Measurements from ENCODE around the gene CHRNA3.

The CHRNA3 gene

GRCh38 chr15:78636378-78636859, 15.6 kb upstream of the CHRNA3 start:
- DNase-seq (ENCODE audit: low read depth in 3 of 3, low spot score in 1 of 3), result no peak

DNA sequence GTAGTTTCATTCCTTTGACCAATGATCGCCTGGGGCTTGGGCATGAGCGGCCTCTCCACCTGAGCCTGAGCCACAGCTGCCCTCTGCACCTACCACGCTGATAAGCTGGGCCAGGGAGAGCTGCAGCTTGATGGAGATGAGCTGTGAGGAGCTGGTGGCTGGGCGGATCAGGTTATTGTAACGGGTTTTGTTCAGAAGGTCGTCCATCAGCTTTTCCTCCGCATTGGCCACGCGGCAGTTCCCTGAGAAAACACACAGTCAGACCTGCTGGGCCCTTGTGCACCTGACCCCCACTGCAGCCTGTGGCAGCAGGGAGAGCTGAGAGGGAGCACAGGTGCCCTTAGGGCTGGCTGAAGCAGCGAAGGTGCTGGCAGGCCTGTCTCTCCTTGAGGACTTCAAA, 14.6 kb upstream of the CHRNA3 start:
- no peak for DNase-seq (ENCODE audit: low read depth in 3 of 3, low spot score in 1 of 3)

- DNase-seq (ENCODE audit: low read depth in 3 of 3, low spot score in 1 of 3), result no peak
Observed at GRCh38 chr15:78634210-78635145, 13.7 kb upstream of the CHRNA3 start.

GRCh38 chr15:78633348-78633747, 12.6 kb upstream of the CHRNA3 start:
- DNase-seq (ENCODE audit: low read depth in 3 of 3, low spot score in 1 of 3), result no peak

DNA sequence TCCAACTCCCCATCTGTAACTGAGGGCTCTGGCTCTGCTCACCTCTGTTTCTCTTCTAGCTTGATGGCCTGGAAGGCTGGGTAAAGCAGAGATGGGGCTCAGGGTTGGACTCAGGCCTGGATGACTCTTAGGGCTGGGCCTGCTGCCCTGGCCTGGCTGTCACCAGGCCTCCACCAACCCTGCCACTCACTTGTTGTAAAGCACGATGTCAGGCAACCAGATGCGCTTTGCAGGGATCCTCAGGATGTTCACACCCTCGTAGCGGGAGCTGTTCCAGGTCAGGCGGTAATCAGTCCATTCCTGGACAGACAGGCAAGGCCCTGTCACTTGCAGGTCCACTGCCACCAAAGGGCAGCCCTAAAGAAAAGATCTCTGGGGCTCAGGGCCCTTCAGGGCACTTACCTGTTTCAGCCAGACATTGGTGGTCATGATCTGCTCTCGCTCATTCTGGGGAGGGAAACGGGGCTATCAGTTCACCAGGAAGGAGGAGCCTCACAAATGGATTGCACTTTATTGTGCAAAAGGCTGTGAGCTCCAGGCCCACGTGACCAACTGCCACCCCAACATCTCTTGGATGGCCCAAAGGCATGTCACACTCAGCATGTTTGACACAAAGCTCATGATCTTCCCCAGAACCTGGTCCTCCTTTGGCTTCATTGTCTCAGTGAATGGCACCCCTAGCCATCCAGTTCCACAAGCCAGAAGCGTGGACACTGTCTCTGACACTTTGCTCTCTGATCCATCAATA, 10.3 kb upstream of the CHRNA3 start:
- no peak for DNase-seq (ENCODE audit: low read depth in 3 of 3, low spot score in 1 of 3)

- DNase-seq (ENCODE audit: low read depth in 3 of 3, low spot score in 1 of 3), result no peak
Observed at GRCh38 chr15:78629716-78630065, 8.9 kb upstream of the CHRNA3 start.

GRCh38 chr15:78629031-78629715, 8.4 kb upstream of the CHRNA3 start:
- no peak for DNase-seq (ENCODE audit: low read depth in 3 of 3, low spot score in 1 of 3)

GRCh38 chr15:78628227-78628626, 7.4 kb upstream of the CHRNA3 start:
- no peak for DNase-seq (ENCODE audit: low read depth in 3 of 3, low spot score in 1 of 3)

DNA sequence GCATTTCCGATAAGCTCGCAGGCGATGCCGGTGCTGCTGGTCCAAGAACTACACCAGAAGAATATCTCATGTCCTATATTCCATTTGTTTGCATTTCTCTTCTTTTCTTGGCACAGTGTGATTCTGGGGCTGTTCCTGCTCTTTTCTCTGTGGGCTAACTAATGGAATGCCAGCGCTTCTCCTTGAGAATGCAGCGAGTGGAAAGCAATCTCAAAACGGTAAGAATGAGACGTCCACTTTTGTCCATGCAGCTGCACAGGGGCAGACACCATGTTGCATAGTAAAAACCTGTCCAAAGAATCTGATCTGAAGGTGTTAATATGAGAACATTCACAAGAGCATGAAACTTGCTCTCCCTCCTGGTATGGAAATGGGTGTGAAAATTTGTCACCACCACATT, 6.6 kb upstream of the CHRNA3 start:
- DNase-seq (ENCODE audit: low read depth in 3 of 3, low spot score in 1 of 3), result no peak

- DNase-seq (ENCODE audit: low read depth in 3 of 3, low spot score in 1 of 3), result no peak
Observed at GRCh38 chr15:78626381-78626995, 5.7 kb upstream of the CHRNA3 start.

DNA sequence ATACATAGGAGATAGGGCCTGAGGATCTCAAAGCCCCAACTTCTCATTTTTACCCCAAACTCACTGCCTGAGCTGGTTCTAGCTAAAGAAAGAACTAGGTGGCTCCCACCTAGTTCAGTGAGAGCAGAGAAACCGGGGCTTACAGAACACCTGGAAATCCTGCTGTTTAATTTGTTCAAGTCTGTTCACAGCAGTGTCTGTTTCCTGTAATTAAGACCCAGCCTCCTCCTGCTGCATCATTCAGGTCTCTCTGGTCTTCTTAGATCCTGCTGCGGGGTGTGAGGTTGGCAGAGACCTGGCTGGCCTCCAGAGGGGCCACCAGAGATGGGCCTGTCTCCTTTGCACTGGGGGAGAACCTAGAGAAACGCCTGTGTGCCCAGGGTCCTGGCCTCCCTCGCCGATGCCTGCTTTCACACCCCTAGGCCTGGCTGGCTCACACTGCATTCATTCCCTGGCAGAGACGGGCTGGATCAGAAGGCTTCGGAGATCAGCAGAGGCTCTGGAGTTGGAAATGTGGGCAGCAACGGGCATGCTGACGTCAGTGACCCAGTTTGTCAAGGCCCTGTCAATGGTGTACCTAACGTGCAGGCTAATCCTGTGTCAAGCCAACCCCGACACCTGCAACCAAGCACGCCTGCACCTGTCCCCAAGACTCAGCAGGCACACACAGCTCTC, 4.9 kb upstream of the CHRNA3 start:
- DNase-seq (ENCODE audit: low read depth in 3 of 3, low spot score in 1 of 3), result no peak

DNA sequence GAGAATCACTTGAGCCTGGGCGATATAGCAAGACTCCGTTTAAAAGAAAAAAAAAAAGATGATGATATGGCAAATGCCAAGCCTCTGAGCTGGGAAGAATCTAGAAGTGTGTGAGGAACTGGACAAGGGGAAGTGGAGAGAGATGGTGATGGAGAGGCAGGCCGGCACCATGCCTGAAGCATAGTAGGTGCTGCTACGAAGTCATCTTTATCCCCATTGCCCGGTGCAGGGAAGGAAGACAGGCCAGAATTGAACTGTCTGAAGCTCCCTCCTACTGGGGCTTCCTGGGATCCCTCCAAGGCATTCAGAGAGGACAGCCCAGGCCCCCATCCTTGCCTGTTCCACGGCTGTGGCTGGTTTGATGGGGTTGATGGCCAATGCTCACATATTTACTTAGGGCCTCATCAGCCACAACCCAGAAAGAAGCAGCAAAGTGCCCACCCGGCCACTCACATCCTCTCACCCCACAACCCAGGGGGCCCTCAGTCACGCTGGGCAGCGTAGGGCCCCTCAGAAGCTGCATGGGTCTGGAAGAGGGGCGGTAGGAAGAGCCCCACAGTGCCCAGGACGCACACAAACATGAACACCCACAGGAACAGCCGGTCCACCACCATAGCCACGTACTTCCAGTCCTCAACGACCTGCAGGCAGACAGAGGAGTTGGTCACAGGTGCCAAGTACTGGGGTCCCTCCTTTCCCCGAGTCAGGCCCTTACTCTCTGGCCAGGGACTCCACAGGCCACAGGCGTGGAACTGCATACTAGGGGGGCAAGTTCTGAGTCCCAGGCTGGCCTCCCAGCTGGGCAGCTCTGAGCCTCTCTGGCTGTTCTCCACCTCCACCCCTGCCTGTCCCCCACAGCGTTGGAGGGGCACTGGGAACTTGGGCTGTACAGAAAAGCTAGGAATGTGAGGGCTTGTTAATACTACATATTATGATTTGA, 4.1 kb upstream of the CHRNA3 start:
- DNase-seq (ENCODE audit: low read depth in 3 of 3, low spot score in 1 of 3), result no peak

- no peak for DNase-seq (ENCODE audit: low read depth in 3 of 3, low spot score in 1 of 3)
Observed at GRCh38 chr15:78623786-78624497, 3.1 kb upstream of the CHRNA3 start.

- no peak for DNase-seq (ENCODE audit: low read depth in 3 of 3, low spot score in 1 of 3)
Observed at GRCh38 chr15:78621810-78622402, 1.1 kb upstream of the CHRNA3 start.

DNA sequence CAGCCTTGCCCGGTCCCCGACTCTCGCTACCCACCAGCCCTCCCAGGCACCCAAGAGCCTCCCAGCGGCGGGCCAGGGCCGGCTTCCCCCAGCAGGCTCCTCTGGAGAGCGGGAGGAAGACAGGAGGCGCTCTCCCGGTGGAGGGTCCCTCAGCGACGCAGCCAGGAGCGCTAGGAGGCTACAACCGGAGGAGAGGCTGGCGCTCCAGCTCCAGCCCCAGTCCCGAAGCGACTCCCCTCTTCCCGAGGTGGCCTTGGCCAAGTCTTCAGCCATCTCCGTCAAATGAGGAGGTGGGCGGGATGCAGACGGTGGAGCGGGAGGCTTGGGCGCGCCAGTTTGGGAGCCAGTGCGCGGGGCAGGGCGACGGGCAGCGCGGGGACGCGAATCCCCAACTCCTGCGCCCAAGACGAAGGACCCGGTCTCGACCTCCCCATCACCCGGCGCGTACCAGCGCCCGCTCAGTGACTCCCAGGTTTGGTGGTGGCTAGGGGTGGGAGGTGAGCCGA, 722 bp downstream of the CHRNA3 start:
- no peak for DNase-seq (ENCODE audit: low read depth in 3 of 3, low spot score in 1 of 3)

DNA sequence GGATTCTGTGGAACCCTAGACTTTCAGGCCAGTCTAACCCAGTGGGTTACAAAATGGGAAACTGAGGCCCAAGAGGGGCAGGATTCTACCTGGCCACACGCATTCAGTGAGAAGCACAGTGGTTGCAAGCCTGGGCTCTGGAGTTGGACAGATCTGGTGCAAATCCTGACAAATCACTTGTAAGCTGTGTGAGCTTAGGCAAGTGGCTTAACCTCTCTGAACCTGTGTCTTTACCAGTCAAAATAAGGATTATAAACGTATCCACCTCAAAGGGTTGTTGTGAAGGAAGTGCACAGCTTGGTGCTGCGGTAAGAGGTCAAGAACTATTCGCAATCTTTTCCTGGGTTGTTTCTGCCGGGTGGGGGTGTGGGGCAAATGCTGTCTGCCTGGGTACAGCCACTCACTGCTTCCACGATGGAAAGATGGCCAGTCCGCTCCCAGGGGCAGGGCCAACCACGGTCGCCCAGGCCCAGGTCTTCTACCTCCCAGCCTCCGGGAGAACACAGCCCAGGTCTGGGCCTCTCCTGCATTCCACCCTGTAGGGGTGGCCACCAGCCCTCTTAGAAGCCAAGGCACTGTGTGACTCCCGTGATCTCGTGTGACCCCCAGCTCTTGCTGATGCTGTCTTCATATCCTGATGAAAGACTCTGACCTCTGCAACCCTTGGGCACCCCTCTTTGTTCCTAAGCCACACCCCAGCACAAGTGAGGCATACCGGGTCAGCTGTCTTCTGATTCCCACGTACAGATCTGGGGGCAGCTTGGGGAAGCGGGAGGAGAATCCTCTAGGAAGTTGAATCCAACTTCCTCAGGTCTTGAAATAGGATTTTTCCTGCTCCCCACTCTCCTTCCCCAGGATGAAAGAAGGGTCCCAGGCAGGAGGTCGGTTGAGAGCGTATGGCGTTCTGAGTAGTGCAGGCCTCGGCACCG, 1.5 kb downstream of the CHRNA3 start:
- DNase-seq (ENCODE audit: low read depth in 3 of 3, low spot score in 1 of 3), result no peak

- peak; percentile 50 to 64 (median 51) for DNase-seq (ENCODE audit: low read depth in 3 of 3, low spot score in 1 of 3)
Observed at GRCh38 chr15:78618490-78618934, 2.3 kb downstream of the CHRNA3 start.
